Stimulated activated CD4-positive, alpha-beta T cell treated with anti-CD3 and anti-CD28 coated beads, Interleukin-12 subunit alpha, Interleukin-12 subunit beta, amount 100 ng/mL, for 24 hours (primary cell): Measurements from ENCODE around the gene SYT15.

Experiments used
- DNase-seq, 2 experiments: peaks; one replicate each; pipeline ENCODE4 v3.0.0-alpha.2; 2020; ENCODE audit warnings: low read depth in 2 of 2

The SYT15 gene

GRCh38 chr10:46544989-46545791 is 33.7 kb upstream of the SYT15 start:
- no peak for DNase-seq

DNA sequence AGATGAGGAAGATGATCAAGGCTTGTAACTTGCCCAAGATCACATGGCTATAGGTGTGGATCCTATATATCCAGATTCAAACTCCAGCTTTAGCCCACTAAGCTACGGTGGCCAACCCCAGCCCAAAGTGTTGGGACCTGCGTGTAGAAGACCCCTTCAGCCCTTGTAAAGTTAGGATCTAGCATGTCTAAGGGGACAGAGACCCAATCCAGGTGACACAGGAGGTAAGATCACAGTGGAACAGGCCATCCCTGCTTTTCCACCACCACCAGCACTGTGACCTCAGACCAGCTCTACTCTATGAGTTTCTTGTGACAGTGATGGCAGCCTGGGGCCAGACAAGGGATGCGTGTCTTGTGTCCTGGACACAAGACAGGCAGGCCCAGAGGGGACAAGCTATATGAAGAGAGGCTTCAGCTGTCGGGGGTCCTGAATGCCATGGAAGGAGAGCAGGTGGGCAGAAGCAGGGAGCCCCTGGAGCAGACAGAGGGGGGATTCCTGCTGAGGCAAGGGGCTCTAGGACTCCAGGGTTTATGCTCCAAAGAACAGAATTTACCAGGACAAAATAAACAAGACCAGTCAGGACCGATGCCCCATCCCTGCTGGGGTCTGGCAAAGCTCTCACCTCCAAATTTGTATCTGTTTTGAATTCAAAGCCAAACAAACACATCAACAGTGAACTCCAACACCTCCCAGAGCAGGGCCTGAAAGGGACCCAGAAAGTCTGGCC is 32.9 kb upstream of the SYT15 start:
- no peak for DNase-seq

DNA sequence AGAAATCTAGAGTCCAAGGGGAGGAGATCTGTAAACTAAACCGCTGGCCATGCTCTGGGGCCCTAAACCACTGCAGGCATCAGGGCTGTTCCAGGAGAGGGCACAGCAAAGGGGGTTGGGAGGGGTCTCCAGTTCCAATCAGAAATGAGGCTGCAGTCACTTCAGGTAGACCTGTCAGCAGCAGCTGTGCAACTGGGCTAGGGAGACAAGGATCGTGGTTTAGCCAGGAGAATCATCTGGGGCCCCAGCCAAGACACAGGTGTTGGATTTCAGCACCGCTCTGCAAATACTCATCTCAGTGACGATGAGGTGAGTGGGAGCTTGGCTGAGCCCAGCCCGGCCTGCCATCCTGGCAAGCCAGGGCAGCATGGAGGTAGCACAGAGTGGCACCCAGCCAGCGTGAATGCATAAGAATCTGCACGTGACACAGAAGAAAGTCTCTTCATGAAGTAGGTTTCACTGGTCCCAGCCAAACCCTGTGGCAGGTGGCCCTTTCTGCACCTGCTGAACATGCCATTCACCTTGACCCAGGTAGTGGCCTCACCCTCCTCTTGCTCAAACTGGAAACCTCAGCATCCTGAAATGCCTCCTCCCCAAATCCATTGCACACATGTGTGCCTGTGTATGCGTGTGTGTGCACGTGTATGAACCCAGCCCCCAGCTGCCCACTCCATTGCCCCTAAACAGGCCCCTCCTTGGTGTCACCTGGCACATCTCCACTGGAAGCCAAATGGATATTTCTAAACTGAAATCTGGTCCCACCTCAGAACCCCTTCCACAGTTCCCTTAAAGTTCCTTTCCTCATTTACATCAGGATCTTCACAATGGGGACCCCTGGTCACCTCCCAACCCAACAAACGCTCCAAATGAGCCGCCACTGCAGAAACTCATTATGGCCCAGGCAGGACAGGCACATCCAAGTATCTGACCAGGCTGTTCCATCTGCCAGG is 32.1 kb upstream of the SYT15 start:
- no peak for DNase-seq

DNA sequence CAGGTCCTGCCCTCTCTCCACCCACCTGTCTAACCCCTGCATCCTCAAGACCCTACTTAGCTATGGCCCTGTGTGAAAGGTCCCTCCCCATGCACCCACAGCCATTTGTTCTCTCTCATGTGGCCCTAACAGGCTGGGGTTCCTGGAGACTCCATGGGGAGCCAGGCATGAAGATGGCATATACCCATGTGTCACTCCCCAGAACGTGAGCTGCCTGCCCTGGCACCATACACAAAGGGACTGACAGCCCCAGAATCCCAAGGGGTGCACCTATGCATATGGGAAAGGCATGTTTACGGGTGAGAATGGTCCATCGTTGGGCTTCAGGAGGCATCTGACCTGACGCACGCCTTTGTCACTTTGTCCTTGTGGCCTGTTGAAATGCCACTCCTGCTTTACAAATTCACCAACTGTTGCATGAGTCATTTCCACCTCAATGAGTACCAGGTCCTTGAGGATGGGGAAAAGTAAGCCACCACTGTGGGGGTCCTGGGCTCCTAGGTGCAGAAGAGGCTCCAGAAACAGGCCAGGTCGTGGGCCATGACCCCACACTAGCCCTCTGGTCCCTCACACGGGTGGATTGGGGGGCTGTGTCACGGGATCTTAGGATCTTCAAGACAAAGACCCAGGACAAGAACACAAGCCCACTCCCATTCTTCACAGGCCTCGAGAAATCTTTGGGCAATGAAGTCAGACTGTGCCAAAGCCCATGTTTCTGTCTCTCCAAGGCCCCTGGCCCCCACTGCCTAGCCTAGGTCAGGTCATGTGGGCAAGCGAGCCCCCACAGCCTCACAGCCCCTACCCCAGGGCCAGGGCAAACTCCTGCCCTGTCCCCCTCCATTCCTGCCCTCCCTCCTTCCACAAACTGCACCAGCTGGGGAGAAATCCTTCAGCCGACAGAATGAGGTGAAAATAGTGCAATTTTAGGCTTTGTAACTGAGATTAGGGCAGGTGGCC is 31.1 kb upstream of the SYT15 start:
- no peak for DNase-seq

GRCh38 chr10:46548498-46549090 is 30.3 kb upstream of the SYT15 start:
- DNase-seq, result no peak

- DNase-seq, result no peak
Measured at GRCh38 chr10:46549171-46550075, 29.5 kb upstream of the SYT15 start.

DNA sequence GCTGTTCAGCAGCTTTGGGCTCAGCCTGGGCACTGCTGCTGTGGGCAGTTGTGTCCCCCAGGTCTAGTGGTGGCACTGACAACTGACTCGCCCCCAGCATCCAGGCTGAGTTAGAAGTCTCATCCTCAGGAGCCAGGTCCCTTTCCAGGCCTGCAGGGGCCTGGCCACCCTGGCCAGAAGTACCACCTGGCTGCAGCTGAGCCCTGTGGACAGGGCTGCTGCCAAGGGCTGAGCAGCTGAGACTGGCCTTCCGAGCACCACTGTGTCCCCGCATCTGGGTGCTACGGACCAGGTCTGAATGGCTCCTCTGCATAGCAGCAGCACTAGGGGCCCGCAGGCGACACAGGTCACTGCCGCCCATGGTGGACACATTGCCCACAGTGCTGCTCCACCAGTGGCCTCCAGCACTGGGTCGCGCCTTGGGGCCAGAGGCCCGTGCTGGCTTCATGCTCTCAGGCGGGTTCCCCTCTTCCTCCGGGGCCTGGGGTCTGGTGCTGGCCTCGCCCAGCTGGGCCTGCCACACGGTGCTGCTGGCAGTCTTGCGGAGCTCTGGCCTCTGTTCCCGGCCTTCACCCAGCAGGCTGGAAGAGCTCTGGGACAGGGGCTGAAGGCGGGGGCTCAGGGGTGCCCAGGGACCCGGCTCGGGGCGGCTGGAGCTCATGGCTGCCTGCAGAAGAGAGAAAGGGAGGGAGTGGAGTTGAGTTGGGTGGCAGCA is 28.7 kb upstream of the SYT15 start:
- no peak for DNase-seq

DNA sequence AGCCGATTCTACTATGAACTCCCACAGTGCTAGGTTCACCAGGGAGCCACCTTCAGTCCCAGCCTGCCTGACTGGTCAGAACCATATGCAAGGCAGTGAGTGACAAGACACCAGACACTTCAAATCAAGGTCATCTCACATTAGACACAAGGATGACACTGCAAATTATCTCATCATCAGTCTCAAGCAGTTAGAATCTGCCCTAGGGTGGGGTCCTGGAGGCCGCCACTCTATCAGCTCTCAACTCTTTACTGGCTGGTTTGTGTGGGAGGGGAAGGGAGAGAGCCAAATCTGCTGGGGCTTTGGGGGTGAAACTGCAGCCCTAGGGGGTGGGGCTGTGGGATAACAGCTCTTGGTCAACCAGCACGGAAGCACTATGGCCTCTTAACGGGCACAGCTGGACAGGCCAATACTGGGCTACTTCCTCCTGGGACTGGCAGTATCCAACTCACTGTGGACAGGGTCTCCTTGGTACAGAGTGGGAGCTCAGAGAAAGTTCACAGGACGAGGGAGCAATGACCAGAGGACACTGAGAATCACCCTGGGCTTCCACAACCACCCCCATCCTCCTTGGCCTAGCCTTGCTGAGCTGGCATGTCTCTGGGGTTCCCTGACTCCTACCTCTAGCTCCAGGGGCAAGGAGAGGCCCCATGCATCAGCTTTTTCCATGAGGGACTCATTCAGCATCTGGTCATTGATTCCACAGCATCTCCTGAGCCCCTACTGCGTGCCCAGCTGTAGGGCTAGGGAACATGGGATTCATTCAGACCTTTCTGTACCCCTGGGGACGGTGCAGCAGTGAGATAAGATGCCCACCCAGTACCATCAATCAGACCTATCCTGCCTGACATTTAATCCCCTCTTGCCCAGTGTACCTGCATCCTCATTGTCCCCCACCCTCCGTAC is 27.9 kb upstream of the SYT15 start:
- DNase-seq, result no peak

DNA sequence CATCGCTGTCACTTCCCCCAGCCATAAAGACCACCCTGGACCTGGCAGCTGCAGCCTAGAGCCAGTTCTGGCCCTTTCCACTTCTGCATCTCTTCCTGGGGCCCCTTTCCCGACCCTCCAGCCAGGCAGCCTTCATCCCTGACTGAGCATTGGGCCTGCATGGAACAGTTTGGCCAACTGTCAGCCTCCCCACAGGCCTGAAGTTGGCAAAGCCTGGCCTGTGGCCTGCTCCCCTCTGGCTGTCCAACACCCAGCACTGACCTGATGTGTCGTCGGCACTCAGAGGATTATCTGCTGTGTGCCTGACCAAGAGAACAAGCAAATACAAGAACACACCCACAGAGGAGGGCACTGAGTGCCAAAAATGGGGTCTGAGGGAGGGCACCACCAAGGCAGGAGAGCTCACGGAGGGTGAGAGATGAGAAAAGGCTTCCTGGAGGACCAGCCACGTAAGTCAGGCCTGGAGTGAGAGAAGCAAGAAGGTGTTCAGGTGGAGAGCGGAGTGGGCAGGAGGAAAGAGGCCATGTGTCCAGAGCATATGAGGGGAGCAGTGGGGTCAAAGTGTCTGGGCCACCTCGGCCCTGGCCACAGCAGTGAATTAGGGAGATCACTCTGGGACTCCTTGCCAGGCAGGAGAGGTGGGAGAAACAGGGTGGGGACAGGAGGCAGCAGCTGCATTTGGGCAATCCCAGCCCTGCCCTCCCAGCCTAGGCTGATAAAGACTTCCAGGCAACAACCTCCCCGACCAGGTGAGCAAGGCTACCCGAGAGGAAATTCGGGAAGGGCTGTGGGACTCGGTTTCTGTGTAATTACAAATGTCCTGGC is 27.0 kb upstream of the SYT15 start:
- no peak for DNase-seq

GRCh38 chr10:46552526-46553237 is 26.2 kb upstream of the SYT15 start:
- DNase-seq, result no peak

DNA sequence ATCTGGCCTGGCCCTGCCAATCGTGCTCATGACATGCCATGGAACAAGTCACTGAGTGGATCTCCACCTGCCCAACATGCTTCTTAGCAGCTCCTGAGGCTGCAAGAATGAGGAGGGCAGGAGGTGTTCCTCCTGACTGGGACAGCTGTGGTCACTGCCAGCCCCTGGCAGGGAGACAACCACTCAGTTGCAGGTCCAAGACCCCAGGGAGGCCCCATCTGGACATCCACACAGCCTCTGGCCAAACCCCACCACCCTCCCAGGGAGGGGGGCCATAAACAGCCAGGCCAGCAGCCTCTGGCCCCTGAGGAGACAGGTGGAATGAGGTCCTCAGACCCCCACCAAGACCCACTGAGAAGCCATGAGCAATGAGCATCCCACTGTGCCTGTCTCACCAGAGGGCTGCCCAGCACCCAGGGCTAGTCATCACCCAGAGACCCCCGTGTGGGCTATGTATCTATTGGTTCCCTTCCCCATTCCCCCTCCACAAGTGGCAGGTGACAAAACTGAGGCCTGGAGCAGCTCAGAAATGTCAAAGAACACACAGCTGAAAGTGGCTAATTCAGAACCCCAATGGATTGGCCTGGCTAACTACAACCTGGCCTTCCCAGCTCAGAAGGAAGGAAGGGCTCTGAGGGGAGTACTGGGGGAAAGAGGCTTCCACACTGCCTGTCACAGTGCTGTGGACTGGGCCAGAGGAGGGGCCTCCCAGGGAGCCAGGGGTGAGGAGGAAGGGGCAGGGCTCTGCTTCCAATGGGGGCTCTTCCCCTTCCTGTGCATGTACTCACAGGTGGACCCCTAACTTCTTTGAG is 25.5 kb upstream of the SYT15 start:
- DNase-seq, result no peak

- DNase-seq, result no peak
Measured at GRCh38 chr10:46554166-46554781, 24.7 kb upstream of the SYT15 start.

DNA sequence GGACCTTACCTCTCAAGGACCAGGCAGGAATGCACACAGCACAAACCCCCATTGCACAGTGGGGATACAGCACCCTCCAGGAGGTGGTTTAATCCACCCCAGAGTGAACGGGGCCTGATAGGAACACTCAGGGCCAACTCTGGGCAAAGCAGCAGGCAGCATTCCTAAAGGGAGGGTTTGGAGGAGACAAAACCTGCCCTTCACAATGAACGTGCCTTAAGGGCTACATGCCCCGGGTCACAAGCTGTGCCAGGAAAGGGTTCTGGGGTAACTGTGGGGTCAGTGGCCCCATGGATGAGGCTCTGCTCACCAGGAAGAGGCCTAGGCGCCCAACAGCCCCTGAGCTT is 23.6 kb upstream of the SYT15 start:
- DNase-seq, result no peak

- no peak for DNase-seq
Measured at GRCh38 chr10:46555713-46556514, 23.0 kb upstream of the SYT15 start.
